ENCODE measurements around the gene CABLES1.
"Not testable (repeated sequence)": the region's sequence is repeated elsewhere in the genome, so short reads cannot be mapped to it uniquely, and the experiment has no call there.

Gene CABLES1

GRCh38 chr18:23272498-23273232 lies 137.4 kb downstream of the CABLES1 start:
- no peak for DNase-seq

GRCh38 chr18:23273443-23273966 lies 138.2 kb downstream of the CABLES1 start:
- no peak for DNase-seq

- no peak for DNase-seq
Measured at GRCh38 chr18:23274638-23275482, 139.6 kb downstream of the CABLES1 start.

- DNase-seq = no peak
Measured at GRCh38 chr18:23276451-23276850, 141.2 kb downstream of the CABLES1 start.

GRCh38 chr18:23277399-23277798 lies 142.1 kb downstream of the CABLES1 start:
- DNase-seq = no peak

- DNase-seq = no peak
Measured at GRCh38 chr18:23279931-23280330, 144.6 kb downstream of the CABLES1 start.

GRCh38 chr18:23280844-23281243 lies 145.6 kb downstream of the CABLES1 start:
- no peak for DNase-seq

- no peak for DNase-seq
Measured at GRCh38 chr18:23281626-23282436, 146.5 kb downstream of the CABLES1 start.

- no peak for DNase-seq
Measured at GRCh38 chr18:23282437-23282781, 147.1 kb downstream of the CABLES1 start.

GRCh38 chr18:23283916-23284430 lies 148.7 kb downstream of the CABLES1 start:
- DNase-seq = no peak

- no peak for DNase-seq
Measured at GRCh38 chr18:23284629-23285028, 149.3 kb downstream of the CABLES1 start.

GRCh38 chr18:23285581-23285980 lies 150.3 kb downstream of the CABLES1 start:
- not testable (repeated sequence) for DNase-seq

- no peak for DNase-seq
Measured at GRCh38 chr18:23291456-23292205, 156.3 kb downstream of the CABLES1 start.

GRCh38 chr18:23300231-23300805 lies 165.0 kb downstream of the CABLES1 start:
- no peak for DNase-seq

- no peak for DNase-seq
Measured at GRCh38 chr18:23301972-23302371, 166.7 kb downstream of the CABLES1 start.

- DNase-seq = no peak
Measured at GRCh38 chr18:23302511-23302850, 167.2 kb downstream of the CABLES1 start.

- no peak for DNase-seq
Measured at GRCh38 chr18:23302851-23303527, 167.7 kb downstream of the CABLES1 start.

- DNase-seq = no peak
Measured at GRCh38 chr18:23306822-23307221, 171.5 kb downstream of the CABLES1 start.

- DNase-seq = no peak
Measured at GRCh38 chr18:23307567-23308295, 172.4 kb downstream of the CABLES1 start.

Data from midbrain (tissue), 1 donor.